DMS 273 treated with DMSO at 0.1 percent for 48 hours (cell line): ENCODE measurements around the gene MOSMO.
"Not testable (repeated sequence)": the region's sequence is repeated elsewhere in the genome, so short reads cannot be mapped to it uniquely, and the experiment has no call there.

Source experiments
- DNase-seq: peaks from one replicate; lab custom pipeline; 2025; lab: John Stamatoyannopoulos, UW

MOSMO gene

DNA sequence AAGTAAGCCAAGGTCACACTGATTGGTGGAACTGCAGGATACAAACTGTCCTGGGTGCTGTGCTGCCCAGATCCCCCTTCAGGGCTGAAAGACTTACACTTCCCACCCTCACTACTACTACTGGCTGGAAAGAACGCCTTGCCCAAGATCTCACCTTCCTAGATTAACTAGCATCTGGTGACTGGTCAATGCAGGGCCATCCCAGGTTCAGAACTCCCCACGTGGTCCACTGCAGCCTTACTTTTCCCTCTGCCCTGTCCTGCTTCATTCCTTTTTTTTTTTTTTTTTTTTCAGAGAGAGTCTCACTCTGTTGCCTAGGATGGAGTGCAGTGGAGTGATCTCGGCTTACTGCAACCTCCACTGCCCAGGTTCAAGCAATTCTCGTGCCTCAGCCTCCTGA lies 4.7 kb upstream of the MOSMO start:
- DNase-seq = no peak

- no peak for DNase-seq
Observed at GRCh38 chr16:22004341-22004740, 3.6 kb upstream of the MOSMO start.

DNA sequence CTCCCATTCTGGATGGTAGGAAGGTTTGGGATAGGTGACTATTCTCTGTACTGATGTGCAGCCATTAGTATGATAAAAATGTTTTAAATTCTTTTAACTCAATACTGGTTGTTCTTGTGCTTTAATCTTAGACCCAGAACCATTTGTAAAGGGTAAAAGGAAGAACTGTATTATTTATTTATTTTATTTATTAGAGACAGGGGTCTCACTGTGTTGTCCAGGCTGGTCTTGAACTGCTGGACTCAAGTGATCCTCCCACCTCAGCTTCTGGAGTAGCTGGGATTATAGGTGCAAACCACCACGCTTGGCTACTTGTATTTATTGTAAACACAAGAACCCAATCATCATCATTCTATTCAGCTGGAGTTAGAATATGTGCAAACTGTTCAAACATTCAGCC lies 2.2 kb upstream of the MOSMO start:
- no peak for DNase-seq

DNA sequence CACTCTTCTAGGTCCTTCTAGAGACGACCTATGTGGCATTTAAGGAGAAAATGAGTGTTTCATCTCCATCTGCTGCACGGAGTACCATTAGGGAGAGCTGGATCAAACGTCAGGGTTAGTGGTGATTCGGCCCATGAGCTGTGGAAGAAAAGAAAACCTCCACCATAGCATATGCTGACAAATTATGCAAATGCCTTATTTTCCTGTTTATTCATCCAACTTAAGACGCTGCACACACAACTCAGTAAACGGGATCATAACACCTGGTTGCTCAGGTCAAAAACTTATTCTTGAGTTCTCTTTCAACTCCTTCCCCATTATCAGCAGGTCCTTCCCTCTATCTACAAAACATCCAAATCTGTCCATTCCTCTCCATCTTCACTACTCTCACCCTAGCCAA lies 1.3 kb upstream of the MOSMO start:
- no peak for DNase-seq

DNA sequence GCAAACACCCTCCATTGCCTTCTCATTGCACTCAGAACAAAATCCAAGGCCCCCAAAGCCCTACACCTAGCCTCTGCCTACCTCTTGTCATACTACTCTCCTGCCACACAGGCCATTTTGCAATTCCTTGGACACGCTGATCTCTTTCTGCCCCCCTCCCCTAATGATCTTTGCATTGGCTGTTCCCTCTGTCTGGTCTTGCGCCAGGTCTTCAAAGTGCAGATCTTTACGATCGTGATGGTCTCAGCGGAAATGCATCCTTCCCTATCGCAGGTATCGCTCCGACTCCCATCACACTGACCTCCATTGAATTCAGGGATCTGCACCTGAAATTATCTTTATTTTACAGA lies 777 bp upstream of the MOSMO start:
- DNase-seq = no peak

DNA sequence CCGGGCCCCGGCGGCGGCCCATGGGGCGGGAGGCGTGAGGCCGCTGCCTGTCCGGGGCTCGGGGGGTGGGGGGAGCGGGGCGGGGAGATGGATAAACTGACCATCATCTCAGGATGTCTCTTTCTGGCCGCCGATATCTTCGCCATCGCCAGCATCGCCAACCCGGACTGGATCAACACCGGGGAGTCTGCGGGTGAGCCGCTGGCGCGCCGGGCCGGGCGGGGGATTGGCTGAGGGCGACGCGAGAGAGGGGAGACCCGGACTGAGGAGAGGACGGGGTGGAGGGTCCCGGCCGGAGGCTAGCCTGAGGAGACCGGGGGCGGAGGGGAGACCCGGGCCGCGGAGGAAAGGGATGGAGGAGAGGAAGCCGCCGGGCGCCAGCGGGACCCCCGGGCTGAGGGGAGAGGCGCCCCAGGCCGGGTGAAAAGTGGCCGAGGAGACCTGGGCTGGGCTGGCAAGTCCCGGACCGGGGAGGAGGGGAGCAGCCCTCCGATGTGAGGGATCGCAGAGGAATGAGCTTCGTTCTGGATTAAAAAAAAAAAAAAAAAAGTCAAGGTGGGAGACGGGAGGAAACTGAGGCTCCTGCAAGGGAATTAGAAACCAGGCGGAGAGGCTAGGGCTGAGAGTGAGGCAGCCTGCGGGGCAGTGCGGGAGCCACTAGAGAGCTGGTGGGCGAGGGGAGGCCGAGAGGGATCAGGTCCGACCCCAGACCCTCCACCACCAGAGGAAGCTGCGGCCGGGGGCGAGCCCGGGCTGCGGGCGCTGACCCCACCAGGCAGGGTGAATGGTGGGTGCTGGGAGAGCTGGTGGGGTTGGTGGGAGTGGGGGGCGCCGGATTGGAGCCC lies 526 bp downstream of the MOSMO start:
- no peak for DNase-seq

DNA sequence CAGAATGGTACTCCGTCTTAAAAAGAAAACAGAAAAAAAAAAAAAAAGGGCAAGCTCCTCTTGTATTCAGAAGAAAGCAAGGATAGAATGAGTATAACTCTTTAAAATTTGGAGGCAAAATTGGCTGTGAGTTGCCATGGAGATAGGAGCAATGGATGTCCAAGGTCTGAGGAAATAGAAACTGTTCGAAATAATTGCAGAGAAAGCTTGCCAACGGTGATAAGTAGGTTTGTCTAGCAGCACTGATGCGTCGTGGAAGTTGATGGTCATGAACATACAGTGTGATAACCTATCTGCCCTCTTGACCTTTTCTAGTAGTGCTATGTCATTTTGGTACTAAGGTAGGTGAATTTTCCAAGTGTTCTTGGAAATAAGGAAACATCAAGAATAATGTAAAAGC lies 3.0 kb downstream of the MOSMO start:
- DNase-seq = no peak

- DNase-seq = no peak
Observed at GRCh38 chr16:22012241-22012640, 4.3 kb downstream of the MOSMO start.

- no peak for DNase-seq
Observed at GRCh38 chr16:22013486-22013885, 5.6 kb downstream of the MOSMO start.

GRCh38 chr16:22014271-22014873 lies 6.5 kb downstream of the MOSMO start:
- DNase-seq = no peak

DNA sequence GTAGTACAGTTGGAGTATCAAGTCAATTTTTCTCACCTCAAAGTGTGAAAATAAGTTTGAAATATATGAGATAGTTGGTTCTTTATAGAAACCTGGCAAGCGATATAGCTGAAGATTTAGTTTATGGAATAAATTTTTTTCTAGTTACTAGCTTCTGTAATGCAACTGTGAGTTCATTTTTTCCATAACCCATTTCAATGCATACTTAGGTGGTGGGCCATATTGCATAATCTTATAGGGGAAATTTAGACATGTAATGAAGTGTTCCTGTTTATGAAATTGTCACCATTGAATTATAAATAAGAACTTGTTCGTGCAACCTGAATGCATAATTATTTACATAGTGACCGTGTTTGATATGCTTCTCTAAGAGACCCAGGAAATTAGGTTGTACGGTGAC lies 9.0 kb downstream of the MOSMO start:
- DNase-seq = no peak

DNA sequence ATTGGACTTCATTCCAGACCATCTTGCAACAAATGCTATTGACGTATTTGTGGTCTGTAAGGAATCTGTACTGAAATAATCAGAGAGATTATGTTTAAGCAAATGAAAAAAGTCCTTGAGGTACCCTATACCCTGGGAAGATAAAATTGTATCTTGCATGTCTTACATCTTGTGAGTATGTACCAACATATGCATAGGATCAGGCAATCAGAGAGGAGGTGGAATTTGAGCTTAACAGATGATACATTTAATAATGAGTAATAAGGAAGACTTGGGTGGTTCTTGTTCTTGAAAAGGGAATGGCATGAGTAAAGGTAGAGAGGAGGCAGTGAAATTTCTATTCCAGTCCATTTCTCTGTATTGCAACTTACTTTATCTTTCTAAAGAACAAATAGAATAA lies 10.6 kb downstream of the MOSMO start:
- no peak for DNase-seq

GRCh38 chr16:22022151-22022550 lies 14.2 kb downstream of the MOSMO start:
- DNase-seq = no peak

- no peak for DNase-seq
Observed at GRCh38 chr16:22023505-22023904, 15.6 kb downstream of the MOSMO start.

GRCh38 chr16:22024785-22025184 lies 16.9 kb downstream of the MOSMO start:
- not testable (repeated sequence) for DNase-seq

GRCh38 chr16:22027633-22028032 lies 19.7 kb downstream of the MOSMO start:
- DNase-seq = no peak

DNA sequence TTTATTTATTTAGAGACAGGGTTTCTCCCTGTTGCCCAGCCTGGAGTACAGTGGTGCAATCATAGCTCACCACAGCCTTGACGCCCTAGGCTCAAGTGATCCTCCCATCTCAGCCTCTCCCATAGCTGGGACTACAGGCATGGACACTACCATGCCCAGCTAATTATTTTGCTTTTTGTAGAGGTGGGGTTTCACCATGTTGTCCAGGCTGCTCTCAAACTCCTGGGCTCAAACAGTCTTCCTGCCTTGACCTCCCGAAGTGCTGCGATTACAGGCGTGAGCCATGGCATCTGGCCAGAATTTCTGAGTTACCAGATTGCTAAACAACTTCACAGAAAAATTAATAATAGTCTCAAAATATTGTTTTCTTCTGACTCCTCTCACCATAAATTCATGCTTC lies 21.7 kb downstream of the MOSMO start:
- no peak for DNase-seq

DNA sequence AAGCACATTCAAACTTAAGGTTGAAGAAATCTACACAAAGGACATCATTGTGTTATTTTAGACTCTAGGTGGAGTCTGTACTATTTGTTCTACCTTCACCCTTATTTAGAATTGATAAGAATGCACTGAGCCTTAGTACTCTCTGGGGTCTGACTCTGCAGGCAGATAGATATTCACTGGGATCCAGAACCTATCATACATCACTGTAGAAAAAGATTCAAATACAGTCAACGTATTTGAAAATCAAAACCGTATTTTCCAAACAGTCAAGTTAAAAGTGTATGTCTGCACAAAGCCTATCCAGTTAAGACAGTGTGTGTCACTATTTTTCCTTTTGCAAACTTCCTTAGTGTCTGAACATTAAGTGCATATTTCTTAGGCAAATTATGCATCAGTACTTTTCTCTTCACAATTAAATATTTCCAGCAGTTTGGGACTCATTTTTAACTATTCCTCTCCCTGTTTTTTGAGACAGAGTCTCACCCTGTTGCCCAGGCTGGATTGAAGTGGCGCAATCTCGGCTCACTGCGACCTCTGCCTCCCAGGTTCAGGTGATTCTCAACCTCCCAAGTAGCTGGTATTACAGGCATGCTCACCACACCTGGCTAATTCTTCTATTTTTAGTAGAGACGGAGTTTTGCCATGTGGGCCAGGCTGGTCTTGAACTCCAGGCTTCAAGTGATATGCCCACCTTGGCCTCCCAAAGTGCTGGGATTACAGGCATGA lies 22.3 kb downstream of the MOSMO start:
- no peak for DNase-seq

- no peak for DNase-seq
Observed at GRCh38 chr16:22031483-22032083, 23.7 kb downstream of the MOSMO start.

DNA sequence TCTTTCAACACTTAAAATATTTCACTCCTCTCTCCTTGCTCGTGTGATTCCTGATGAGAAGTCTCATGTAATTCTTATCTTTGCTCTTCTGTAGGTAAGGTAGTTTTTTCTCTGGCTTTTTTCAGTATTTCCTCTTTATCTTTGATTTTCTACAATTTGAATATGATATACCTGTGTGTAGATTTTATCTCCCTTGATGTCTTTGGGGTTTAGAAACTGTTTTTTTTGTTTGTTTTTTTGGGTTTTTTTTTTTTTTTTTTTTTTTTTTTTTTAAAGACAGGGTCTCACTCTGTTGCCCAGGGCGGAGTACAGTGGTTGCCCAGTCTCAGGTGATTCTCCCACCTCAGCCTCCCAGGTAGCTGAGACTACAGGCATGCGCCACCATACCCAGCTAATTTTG lies 26.6 kb downstream of the MOSMO start:
- no peak for DNase-seq

DNA sequence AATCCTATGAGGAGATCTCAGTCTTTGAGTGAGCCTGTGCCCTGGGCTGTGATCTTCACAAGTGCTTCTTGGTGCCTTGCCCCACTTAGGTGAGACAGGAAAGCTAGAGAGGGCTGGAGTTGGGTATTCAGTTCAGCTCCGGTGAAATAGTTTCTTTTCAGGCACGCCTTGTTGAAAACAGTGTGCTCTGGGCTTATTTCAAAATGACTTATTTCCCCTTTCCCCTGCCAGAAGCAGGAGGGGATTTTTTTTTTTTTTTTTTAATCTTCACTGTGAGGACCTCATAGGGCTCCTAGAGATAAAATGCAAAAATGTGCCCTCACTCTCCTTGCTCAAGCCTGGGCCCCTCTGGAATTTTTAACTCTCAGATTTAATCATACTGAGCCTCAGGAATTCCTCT lies 27.2 kb downstream of the MOSMO start:
- no peak for DNase-seq

DNA sequence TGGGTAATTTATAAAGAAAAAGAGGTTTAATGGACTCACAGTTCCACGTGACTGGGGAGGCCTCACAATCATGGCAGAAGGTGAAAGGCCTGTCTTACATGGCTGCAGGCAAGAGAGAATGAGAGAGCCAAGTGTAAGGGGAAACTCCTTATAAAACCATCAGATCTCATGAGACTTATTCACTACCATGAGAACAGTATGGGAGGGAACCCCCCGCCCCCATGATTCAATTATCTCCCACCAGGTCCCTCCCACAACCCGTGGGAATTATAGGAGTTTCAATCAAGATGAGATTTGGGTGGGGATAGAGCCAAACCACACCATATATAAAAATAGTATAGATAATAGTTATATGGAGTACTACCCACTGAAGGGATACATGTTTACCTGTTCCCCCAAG lies 36.0 kb downstream of the MOSMO start:
- not testable (repeated sequence) for DNase-seq

- not testable (repeated sequence) for DNase-seq
Observed at GRCh38 chr16:22045888-22046287, 38.0 kb downstream of the MOSMO start.
